Fibroblast of mammary gland (primary cell): Measurements from ENCODE around the gene USP25.

ENCODE experiments used
- DNase-seq: peaks from one replicate; pipeline ENCODE4 v3.0.0-alpha.2; 2010; ENCODE audit warnings: low read depth
- H3K4me3 ChIP-seq: 2 replicates; pipeline ENCODE4 v1.5.1; 2011; ENCODE audit warnings: low read depth, mild to moderate bottlenecking, low read length, moderate library complexity; ENCODE audit not compliant: control insufficient read depth
- TF ChIP-seq, protein P1 (sequence below): conservative IDR thresholded peaks from 2 replicates; pipeline ENCODE4 v1.5.1; 2011; ENCODE audit warnings: low read depth, low read length, inconsistent platforms; ENCODE audit not compliant: control insufficient read depth, insufficient read depth

Gene USP25

DNA sequence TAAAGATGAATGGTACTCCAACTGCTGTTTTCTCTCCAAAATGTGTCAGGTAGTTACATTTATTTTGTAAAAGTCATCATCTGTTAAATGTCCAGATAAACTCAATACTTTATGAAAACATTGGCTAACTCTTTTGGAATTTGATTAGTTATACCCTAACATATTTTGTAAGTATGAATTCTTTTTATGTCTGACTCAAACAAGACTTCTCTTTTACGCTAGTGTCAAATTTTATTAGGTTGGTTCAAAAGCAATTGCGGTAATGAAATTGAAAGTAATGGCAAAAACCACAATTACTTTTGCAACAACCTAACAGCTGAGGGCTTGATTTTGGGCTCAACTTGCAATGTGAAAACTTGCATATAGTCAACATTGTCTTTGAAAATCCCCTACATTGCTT, 41.0 kb upstream of the USP25 start:
- no peak overlapping the region for H3K4me3 ChIP-seq
- TF ChIP-seq, protein P1, sequence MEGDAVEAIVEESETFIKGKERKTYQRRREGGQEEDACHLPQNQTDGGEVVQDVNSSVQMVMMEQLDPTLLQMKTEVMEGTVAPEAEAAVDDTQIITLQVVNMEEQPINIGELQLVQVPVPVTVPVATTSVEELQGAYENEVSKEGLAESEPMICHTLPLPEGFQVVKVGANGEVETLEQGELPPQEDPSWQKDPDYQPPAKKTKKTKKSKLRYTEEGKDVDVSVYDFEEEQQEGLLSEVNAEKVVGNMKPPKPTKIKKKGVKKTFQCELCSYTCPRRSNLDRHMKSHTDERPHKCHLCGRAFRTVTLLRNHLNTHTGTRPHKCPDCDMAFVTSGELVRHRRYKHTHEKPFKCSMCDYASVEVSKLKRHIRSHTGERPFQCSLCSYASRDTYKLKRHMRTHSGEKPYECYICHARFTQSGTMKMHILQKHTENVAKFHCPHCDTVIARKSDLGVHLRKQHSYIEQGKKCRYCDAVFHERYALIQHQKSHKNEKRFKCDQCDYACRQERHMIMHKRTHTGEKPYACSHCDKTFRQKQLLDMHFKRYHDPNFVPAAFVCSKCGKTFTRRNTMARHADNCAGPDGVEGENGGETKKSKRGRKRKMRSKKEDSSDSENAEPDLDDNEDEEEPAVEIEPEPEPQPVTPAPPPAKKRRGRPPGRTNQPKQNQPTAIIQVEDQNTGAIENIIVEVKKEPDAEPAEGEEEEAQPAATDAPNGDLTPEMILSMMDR = no peak
- no peak for DNase-seq

DNA sequence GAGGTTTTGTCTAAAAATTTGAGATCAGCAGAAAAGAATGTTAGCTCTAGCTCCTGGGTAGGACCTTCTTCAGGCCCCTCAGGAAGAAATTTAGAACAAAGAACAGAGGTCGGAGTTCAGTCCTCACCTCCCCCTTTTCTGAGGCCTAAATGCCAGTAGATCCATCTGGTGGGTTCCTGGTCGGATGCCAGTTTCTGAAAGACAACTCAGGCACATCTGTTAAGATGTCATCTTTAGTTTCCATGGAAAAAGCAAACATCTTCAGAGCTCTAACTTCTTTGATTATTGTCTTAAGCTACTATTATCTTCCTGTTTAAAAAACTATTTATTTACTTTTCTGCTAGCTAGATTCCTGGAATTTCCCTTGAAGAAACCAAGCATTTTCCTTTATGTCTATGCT, 37.1 kb upstream of the USP25 start:
- DNase-seq = no peak
- H3K4me3 ChIP-seq = no peak overlapping the region
- TF ChIP-seq, protein P1 = no peak

DNA sequence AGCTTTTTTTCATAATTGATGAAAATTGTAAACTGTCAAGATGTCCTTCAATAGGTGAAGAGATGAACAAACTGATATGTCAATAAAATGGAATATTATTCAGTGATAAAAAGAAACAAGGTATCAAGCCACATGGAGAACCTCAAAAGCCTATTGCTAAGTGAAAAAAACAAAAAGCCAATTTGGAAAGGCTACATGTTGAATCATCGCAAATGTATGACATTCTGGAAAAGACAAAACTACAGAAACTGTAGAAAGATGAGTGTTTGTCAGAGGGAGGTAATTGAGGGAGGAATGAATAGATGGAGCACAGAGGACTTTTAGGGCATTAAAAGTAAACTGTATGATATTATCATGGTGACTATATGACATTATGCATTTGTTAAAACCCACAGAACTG, 34.5 kb upstream of the USP25 start:
- DNase-seq = peak; percentile 31
- TF ChIP-seq, protein P1 = no peak
- H3K4me3 ChIP-seq = no peak overlapping the region

DNA sequence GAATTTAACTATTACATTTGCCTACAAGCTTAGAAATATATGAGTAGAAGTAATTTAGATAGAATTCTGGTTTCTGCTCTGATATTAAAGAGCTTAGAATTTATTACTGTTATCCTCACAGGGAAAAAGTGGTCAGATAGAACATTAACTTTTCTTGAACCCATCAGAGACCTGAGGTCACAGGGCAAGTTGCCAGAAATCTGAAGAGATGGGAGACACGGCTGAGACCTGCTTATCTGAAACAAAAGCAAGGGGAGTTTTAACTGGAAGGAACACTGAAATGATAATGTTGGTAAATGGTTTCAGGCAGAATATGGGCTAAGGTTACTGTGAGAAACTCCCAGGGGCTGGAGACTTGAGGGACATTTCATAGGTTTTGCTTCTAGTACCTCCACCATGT, 28.0 kb upstream of the USP25 start:
- no peak overlapping the region for H3K4me3 ChIP-seq
- DNase-seq = no peak
- TF ChIP-seq, protein P1 = no peak

DNA sequence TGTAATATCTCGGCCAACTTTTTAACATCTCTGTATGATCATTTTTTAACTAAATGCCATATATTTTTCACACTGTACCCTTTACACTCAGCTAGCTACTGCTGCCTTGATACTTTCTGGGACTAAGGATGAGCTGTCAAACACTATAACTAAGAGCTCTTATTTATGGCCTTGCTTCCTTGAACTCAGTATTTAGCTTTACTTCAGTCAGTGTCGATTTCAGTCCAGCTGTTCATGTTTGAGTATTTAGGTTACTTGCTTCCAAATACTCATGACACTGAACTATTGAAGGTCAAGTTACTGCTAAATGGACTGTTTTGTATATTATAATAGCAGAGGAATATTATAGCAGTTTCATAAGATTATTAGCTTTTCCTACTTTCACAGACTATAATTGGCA, 25.9 kb upstream of the USP25 start:
- TF ChIP-seq, protein P1 = no peak
- no peak overlapping the region for H3K4me3 ChIP-seq
- DNase-seq = no peak

DNA sequence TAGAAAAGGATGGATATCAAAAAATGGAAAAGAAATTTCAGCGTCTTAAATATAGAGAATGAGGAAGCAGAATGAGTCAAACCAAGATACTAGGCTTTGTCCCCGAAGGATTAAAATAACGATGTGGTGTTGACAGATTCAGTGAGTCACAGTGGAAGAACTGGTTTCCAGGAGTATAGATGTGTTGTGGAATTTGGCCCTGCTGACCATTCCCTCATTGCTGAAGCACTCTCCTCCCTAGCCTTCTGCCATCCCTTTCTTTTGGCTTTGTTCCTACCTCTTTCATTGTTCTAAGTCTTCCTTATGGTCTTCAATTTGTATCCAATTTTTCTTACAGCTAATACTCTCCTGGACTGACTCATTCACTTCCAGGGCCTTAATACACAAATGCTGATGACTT, 23.1 kb upstream of the USP25 start:
- peak; percentile 99 for DNase-seq
- no peak overlapping the region for H3K4me3 ChIP-seq
- TF ChIP-seq, protein P1 = no peak

DNA sequence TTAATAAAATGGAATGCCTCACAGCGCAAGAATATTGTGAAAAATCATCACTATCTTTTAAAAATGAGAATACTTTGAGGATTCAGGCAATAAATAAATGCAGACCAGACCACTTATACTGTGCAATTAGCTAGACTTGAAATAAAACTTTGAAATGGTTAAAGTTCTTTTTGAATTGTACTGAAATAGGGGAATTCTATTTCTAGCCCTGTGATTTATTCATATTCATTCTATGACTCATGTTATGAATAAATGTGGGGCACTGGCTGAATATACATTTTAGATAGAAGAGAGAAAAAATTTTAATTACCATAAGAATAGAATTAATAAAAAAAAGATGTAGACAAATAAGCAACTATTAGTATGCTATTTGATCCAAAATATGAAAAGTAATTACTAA, 16.4 kb upstream of the USP25 start:
- TF ChIP-seq, protein P1 = no peak
- H3K4me3 ChIP-seq = no peak overlapping the region
- no peak for DNase-seq
